Measurements from ENCODE around the gene CTXND1.

DNA sequence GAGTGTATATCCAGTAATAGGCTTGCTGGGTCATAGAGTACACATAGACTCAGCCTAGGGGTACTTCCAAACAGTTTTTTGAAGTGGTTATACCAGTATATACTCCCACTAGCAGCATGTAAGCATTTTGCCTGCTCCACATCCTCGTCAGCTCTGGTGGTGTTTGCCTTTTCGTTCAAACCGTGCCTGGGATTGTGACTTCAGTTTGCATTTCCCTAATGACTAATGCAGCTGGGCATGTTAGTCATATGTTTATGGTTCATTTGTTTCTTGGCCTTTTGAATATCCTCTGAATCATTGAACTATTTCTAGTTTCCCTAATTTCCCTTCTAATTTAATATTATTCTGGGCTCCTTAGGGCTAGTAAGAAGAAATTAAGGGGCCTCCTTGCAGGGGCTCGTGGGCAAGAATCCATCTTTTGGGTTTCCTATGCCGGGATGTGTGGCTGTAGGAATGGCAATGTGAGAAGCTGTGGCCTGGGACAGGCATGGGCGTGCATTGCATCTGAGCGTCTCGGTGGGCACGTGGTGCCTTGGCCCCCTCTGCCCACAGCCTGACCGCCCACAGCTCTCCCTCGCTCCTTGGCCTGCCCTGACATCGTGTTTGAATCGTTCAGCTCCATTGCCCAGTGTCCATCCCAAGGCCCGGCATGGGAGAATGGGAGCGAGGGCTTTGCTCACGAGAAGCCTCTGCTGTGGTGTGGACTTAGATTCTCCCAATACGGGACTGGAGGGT lies 72.8 kb downstream of the CTXND1 start:
- TF ChIP-seq, protein P1, sequence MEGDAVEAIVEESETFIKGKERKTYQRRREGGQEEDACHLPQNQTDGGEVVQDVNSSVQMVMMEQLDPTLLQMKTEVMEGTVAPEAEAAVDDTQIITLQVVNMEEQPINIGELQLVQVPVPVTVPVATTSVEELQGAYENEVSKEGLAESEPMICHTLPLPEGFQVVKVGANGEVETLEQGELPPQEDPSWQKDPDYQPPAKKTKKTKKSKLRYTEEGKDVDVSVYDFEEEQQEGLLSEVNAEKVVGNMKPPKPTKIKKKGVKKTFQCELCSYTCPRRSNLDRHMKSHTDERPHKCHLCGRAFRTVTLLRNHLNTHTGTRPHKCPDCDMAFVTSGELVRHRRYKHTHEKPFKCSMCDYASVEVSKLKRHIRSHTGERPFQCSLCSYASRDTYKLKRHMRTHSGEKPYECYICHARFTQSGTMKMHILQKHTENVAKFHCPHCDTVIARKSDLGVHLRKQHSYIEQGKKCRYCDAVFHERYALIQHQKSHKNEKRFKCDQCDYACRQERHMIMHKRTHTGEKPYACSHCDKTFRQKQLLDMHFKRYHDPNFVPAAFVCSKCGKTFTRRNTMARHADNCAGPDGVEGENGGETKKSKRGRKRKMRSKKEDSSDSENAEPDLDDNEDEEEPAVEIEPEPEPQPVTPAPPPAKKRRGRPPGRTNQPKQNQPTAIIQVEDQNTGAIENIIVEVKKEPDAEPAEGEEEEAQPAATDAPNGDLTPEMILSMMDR (IDR thresholded peaks at IDR 0.05) = no peak
- TF ChIP-seq POLR2A (IDR thresholded peaks at IDR 0.05) (no peak), EP300 (IDR thresholded peaks at IDR 0.05; ENCODE audit: low read depth) (no peak), POLR2AphosphoS5 (IDR thresholded peaks at IDR 0.05) (no peak)
